Stomach (tissue), 4 donors: ENCODE results near the gene IP6K3.

Source experiments
- CTCF ChIP-seq, 7 experiments: fragments of 450-650 bp in 4 of 7; fragments of 200-600 bp in 3 of 7; sonication (generic) in 3 of 7; IDR thresholded peaks; one replicate each; pipeline ENCODE4 v1.5.1; 2016 to 2019; ENCODE audit warnings: antibody characterized with exemption in 7 of 7, control low read depth in 2 of 7, mild to moderate bottlenecking in 1 of 7
- POLR2A ChIP-seq, 4 donors: fragments of 450-650 bp; IDR thresholded peaks; one replicate each; pipeline ENCODE4 v1.6.1; 2016; ENCODE audit warnings: antibody characterized with exemption in 4 of 4, control low read depth in 2 of 4, mild to moderate bottlenecking in 1 of 4, moderate library complexity in 1 of 4
- POLR2AphosphoS5 ChIP-seq, 3 donors: sonication (generic); formaldehyde crosslinking; IDR thresholded peaks; one replicate each; pipeline ENCODE4 v1.6.1; 2016; ENCODE audit warnings: antibody characterized with exemption in 3 of 3

GRCh38 chr6:33698494-33698893, 48.2 kb downstream of the IP6K3 start:
- TF ChIP-seq CTCF (IDR thresholded peaks at IDR 0.05) (no peak), POLR2AphosphoS5 (IDR thresholded peaks at IDR 0.05) (no peak), POLR2A (IDR thresholded peaks at IDR 0.05) (no peak)
